IMR-90 (cell line): ENCODE data around the gene ID2. TPM values are rescaled to one million over a fixed set of nuclear protein-coding genes. Genes with fewer than 3 reads are reported as not detected.

Source experiments
- ATAC-seq: fragments of 200-7000 bp; cut with Tn5 transposase; 2 replicates; pipeline ENCODE4 v1.9.1; 2020; ENCODE audit warnings: low read depth, mild to moderate bottlenecking, moderate library complexity
- BruUV-seq: library from RNA; stranded (reverse); fragments of 400-500 nt; replicated peaks from 2 replicates; lab custom pipeline; 2021; lab: Mats Ljungman, UMichigan
- CTCF ChIA-PET: fragments of 300-600 bp; formaldehyde crosslinking; extraction: SDS; loops from one replicate; lab custom pipeline; 2021; ENCODE audit warnings: antibody characterized with exemption; lab: Yijun Ruan, JAX
- POLR2A ChIA-PET: fragments of 300-600 bp; sonication (Branson Sonifier 250); formaldehyde crosslinking; loops from one replicate; lab custom pipeline; 2022; ENCODE audit warnings: antibody characterized with exemption; ENCODE audit not compliant: unreplicated experiment; lab: Charles Lee
- DNase-seq: peaks from one replicate; pipeline ENCODE4 v3.0.0; 2013
- H2AFZ ChIP-seq: replicated peaks from 2 replicates; pipeline ENCODE3; 2013; ENCODE audit warnings: low read length, mild to moderate bottlenecking; ENCODE audit not compliant: poor library complexity
- H2AK5ac ChIP-seq: 2 replicates; pipeline ENCODE4 v1.6.1; 2013; ENCODE audit warnings: low read depth, low read length, inconsistent platforms
- H2AK9ac ChIP-seq: replicated peaks from 2 replicates; pipeline ENCODE3; 2013; ENCODE audit warnings: mild to moderate bottlenecking, low read depth, low read length, moderate library complexity; ENCODE audit not compliant: poor library complexity
- H2BK120ac ChIP-seq: 2 replicates; pipeline ENCODE4 v1.6.1; 2013; ENCODE audit warnings: low read depth, low read length, inconsistent platforms
- H2BK15ac ChIP-seq: 3 replicates; pipeline ENCODE4 v1.6.1; 2013; ENCODE audit warnings: low read depth, low read length, inconsistent platforms
- H2BK20ac ChIP-seq: 2 replicates; pipeline ENCODE4 v1.6.1; 2013; ENCODE audit warnings: low read depth, mild to moderate bottlenecking, inconsistent platforms, low read length, moderate library complexity
- H2BK5ac ChIP-seq: 2 replicates; pipeline ENCODE4 v1.6.1; 2013; ENCODE audit warnings: mild to moderate bottlenecking, low read depth, low read length, inconsistent platforms; ENCODE audit not compliant: poor library complexity, severe bottlenecking
- H3K14ac ChIP-seq: replicated peaks from 2 replicates; pipeline ENCODE4 v1.6.1; 2013; ENCODE audit warnings: low read depth, low read length, inconsistent platforms
- H3K18ac ChIP-seq: 2 replicates; pipeline ENCODE4 v1.6.1; 2013; ENCODE audit warnings: low read depth, low read length, control low read depth
- H3K23ac ChIP-seq: 2 replicates; pipeline ENCODE4 v1.6.1; 2013; ENCODE audit warnings: low read depth, low read length, inconsistent platforms
- H3K27ac ChIP-seq: 2 replicates; pipeline ENCODE4 v1.5.1; 2013; ENCODE audit warnings: mild to moderate bottlenecking, control low read depth, low read length; ENCODE audit not compliant: insufficient read depth
- H3K27me3 ChIP-seq: 2 replicates; pipeline ENCODE4 v1.6.1; 2013; ENCODE audit warnings: low read length; ENCODE audit not compliant: control insufficient read depth, insufficient read depth
- H3K36me3 ChIP-seq: 2 replicates; pipeline ENCODE4 v1.6.1; 2013; ENCODE audit warnings: low read length, mixed read lengths; ENCODE audit not compliant: control insufficient read depth, insufficient read depth
- H3K4ac ChIP-seq: 2 replicates; pipeline ENCODE4 v1.6.1; 2013; ENCODE audit warnings: low read depth, low read length, inconsistent platforms
- H3K4me1 ChIP-seq: 2 replicates; pipeline ENCODE4 v1.6.1; 2013; ENCODE audit warnings: low read length, mixed read lengths; ENCODE audit not compliant: control insufficient read depth, insufficient read depth
- H3K4me2 ChIP-seq: 2 replicates; pipeline ENCODE4 v1.6.1; 2013; ENCODE audit warnings: low read depth, mild to moderate bottlenecking, control low read depth, low read length, moderate library complexity
- H3K4me3 ChIP-seq: 2 replicates; pipeline ENCODE4 v1.5.1; 2013; ENCODE audit warnings: low read depth, mild to moderate bottlenecking, control low read depth, low read length, moderate library complexity; ENCODE audit not compliant: insufficient read depth
- H3K56ac ChIP-seq: 2 replicates; pipeline ENCODE4 v1.6.1; 2013; ENCODE audit warnings: low read length, inconsistent platforms; ENCODE audit not compliant: insufficient read depth; ENCODE audit errors: extremely low read depth
- H3K79me1 ChIP-seq, 2 experiments: 2 replicates each; pipeline ENCODE4 v1.6.1; 2013; ENCODE audit warnings: low read length in 2 of 2, inconsistent platforms in 1 of 2, low read depth in 1 of 2
- H3K9ac ChIP-seq: 2 replicates; pipeline ENCODE4 v1.6.1; 2013; ENCODE audit warnings: low read depth, low read length, control low read depth
- H3K9me1 ChIP-seq: 2 replicates; pipeline ENCODE4 v1.6.1; 2013; ENCODE audit warnings: low read length, inconsistent platforms; ENCODE audit not compliant: insufficient read depth
- H3K9me3 ChIP-seq: 2 replicates; pipeline ENCODE4 v1.6.1; 2013; ENCODE audit warnings: low read length; ENCODE audit not compliant: control insufficient read depth, insufficient read depth
- H4K20me1 ChIP-seq: 2 replicates; pipeline ENCODE4 v1.6.1; 2013; ENCODE audit warnings: low read length, inconsistent platforms; ENCODE audit not compliant: insufficient read depth
- H4K5ac ChIP-seq: 2 replicates; pipeline ENCODE4 v1.6.1; 2013; ENCODE audit warnings: mild to moderate bottlenecking, low read depth, low read length, control low read depth
- H4K8ac ChIP-seq, 2 experiments: 2 replicates each; pipeline ENCODE4 v1.6.1; 2013; ENCODE audit warnings: low read depth in 2 of 2, low read length in 2 of 2, control low read depth in 1 of 2, inconsistent platforms in 1 of 2
- H4K91ac ChIP-seq: 2 replicates; pipeline ENCODE4 v1.6.1; 2013; ENCODE audit warnings: low read depth, low read length, inconsistent platforms; ENCODE audit not compliant: insufficient read depth
- BHLHE40 ChIP-seq: fragments of 150-350 bp; IDR thresholded peaks from 2 replicates; pipeline ENCODE4 v1.6.1; 2016; ENCODE audit warnings: mild to moderate bottlenecking, low read depth, low read length
- CHD1 ChIP-seq: IDR thresholded peaks from 2 replicates; pipeline ENCODE4 v1.6.1; 2012; ENCODE audit warnings: low read depth, low read length, improper control_type of control experiment
- FOS ChIP-seq: fragments of 150-350 bp; IDR thresholded peaks from 2 replicates; pipeline ENCODE4 v1.6.1; 2016; ENCODE audit warnings: low read depth, low read length
- POLR2A ChIP-seq: IDR thresholded peaks from 2 replicates; pipeline ENCODE4 v1.6.1; 2012; ENCODE audit warnings: mild to moderate bottlenecking, low read depth, low read length
- RAD21 ChIP-seq: IDR thresholded peaks from 2 replicates; pipeline ENCODE4 v1.6.1; 2012; ENCODE audit warnings: low read length, improper control_type of control experiment
- RFX5 ChIP-seq: IDR thresholded peaks from 2 replicates; pipeline ENCODE4 v1.8.0; 2012; ENCODE audit warnings: low read depth, mild to moderate bottlenecking, low read length, moderate library complexity
- WGBS, 2 experiments: methylation state at CpG; one replicate each; pipeline versions ENCODE4 v1.1.5 to v1.1.7; 2013; ENCODE audit warnings: missing lambda C conversion rate in 2 of 2; ENCODE audit not compliant: insufficient read length in 1 of 2; ENCODE audit errors: extremely low coverage in 2 of 2; 5-methylcytosine and 5-hydroxymethylcytosine counted together
- dilution Hi-C: fragments of 300-500 bp; cut with HindIII; formaldehyde crosslinking; loops from one replicate; pipeline ENCODE4 v1.14.3; 2018; ENCODE audit warnings: low sequenced_read_pairs; ENCODE audit not compliant: unreplicated experiment
- in situ Hi-C: fragments of 300-500 bp; cut with MboI; formaldehyde crosslinking; loops from 3 replicates; pipeline ENCODE4 v1.14.3; 2019; ENCODE audit warnings: low sequenced_read_pairs, inconsistent platforms, mixed read lengths
- intact Hi-C: fragments of 100-400 bp; cut with micrococcal nuclease; formaldehyde crosslinking; loops from 2 replicates; pipeline ENCODE4 v1.10.0; 2022
- polyA plus RNA-seq, 3 experiments: library from polyadenylated mRNA; depleted of rRNA; stranded (reverse); fragments of >200 nt; gene quantifications; 2 replicates each; pipeline ENCODE4 v1.2.3, GENCODE V29; 2012; ENCODE audit warnings: low replicate concordance in 1 of 3
- total RNA-seq: library from RNA; depleted of rRNA; stranded (reverse); fragments of >200 nt; gene quantifications from 2 replicates; pipeline ENCODE4 v1.2.3, GENCODE V29; 2012
- TF ChIP-seq, protein P1 (sequence below): fragments of 150-350 bp; IDR thresholded peaks from 2 replicates; pipeline ENCODE4 v1.6.1; 2017; ENCODE audit warnings: mild to moderate bottlenecking, antibody characterized with exemption, low read length, low read depth
- TF ChIP-seq, protein P2 (sequence below): fragments of 150-350 bp; IDR thresholded peaks from 2 replicates; pipeline ENCODE4 v1.6.1; 2016; ENCODE audit warnings: low read depth, mild to moderate bottlenecking, low read length, moderate library complexity, borderline replicate concordance

Gene ID2
- total and polyA plus RNA-seq, 2 of the 4 experiments (the other 2 are of a cell fraction) = 264 to 389 TPM

DNA sequence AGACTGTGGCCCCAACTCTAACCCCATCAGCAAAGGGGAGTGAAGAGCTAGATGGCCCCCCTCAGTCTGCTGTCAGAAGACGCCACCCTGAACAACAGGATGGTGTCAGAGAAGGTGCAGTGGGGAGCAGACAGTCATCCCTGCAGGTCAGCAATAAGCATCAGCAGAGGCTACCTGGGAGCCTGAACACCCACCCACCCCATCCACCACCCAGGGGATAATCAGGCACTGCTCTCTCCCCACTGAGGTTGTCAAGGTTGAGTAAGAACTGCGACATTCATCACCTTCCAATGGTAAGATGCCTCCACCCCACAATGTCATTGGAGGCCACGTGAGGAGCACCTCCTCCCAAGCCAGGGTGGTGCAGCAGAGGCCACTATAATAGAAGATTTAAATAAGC, 8.5 kb upstream of the ID2 start:
- H3K79me1 ChIP-seq = no peaks in the 10 kb centered on the region
- intact Hi-C loops (no loop called here), dilution Hi-C loops (no loop called here), in situ Hi-C loops (loop anchor here (10.0 kb wide), 1 partner anchor 129 kb away; no protein-coding TSS in a partner anchor)
- H3K9ac ChIP-seq = no peak overlapping the region
- H4K20me1 ChIP-seq = no peaks in the 10 kb centered on the region
- H3K4me2 ChIP-seq = no peak overlapping the region
- H2BK20ac ChIP-seq = no peak overlapping the region
- no peak overlapping the region for H2BK5ac ChIP-seq
- H3K14ac ChIP-seq = no peak overlapping the region
- DNase-seq (no peak), ATAC-seq (no peak)
- H3K4me3 ChIP-seq = no peak overlapping the region
- no peak overlapping the region for H4K91ac ChIP-seq
- H3K56ac ChIP-seq = no peak overlapping the region
- H4K8ac ChIP-seq = no peak overlapping the region
- no peak overlapping the region for H3K4ac ChIP-seq
- no peak overlapping the region for H3K23ac ChIP-seq
- H2AFZ ChIP-seq = no peak overlapping the region
- no peaks in the 10 kb centered on the region for H3K27me3 ChIP-seq
- ChIA-PET CTCF (interaction anchor here (0.6 kb wide), 1 partner anchor 1425 kb away, joined by 4 read pairs; no protein-coding TSS in a partner anchor), POLR2A (no interaction called here)
- no TSS peak for BruUV-seq
- peaks cover 4% of the 10 kb centered on the region for H3K9me3 ChIP-seq
- no peak overlapping the region for H4K5ac ChIP-seq
- H3K18ac ChIP-seq = no peak overlapping the region
- H3K36me3 ChIP-seq = no peaks in the 10 kb centered on the region
- no peak overlapping the region for H3K27ac ChIP-seq
- H2BK120ac ChIP-seq = no peak overlapping the region
- peaks cover 15% of the 10 kb centered on the region for H3K4me1 ChIP-seq
- no peak overlapping the region for H2AK9ac ChIP-seq
- H2BK15ac ChIP-seq = no peak overlapping the region
- WGBS, 2 experiments = no CpG with 5 or more reads among the region's 3 CpGs
- TF ChIP-seq CHD1 (no peak), POLR2A (no peak), BHLHE40 (no peak), RAD21 (no peak), FOS (no peak), RFX5 (no peak)
- TF ChIP-seq, protein P1, sequence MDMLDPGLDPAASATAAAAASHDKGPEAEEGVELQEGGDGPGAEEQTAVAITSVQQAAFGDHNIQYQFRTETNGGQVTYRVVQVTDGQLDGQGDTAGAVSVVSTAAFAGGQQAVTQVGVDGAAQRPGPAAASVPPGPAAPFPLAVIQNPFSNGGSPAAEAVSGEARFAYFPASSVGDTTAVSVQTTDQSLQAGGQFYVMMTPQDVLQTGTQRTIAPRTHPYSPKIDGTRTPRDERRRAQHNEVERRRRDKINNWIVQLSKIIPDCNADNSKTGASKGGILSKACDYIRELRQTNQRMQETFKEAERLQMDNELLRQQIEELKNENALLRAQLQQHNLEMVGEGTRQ = no peak
- TF ChIP-seq, protein P2, sequence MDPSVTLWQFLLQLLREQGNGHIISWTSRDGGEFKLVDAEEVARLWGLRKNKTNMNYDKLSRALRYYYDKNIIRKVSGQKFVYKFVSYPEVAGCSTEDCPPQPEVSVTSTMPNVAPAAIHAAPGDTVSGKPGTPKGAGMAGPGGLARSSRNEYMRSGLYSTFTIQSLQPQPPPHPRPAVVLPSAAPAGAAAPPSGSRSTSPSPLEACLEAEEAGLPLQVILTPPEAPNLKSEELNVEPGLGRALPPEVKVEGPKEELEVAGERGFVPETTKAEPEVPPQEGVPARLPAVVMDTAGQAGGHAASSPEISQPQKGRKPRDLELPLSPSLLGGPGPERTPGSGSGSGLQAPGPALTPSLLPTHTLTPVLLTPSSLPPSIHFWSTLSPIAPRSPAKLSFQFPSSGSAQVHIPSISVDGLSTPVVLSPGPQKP = no peak
- no peak overlapping the region for H2AK5ac ChIP-seq
- no peaks in the 10 kb centered on the region for H3K9me1 ChIP-seq
